NCI-H510A (cell line): ENCODE measurements around the gene ADCY2.

Experiments used
- DNase-seq: peaks from one replicate; lab custom pipeline; 2025; lab: John Stamatoyannopoulos, UW

Gene ADCY2

GRCh38 chr5:7592910-7593309 is 197.0 kb downstream of the ADCY2 start:
- no peak for DNase-seq

GRCh38 chr5:7597059-7597642 is 201.2 kb downstream of the ADCY2 start:
- DNase-seq: no peak

GRCh38 chr5:7606840-7607465 is 211.0 kb downstream of the ADCY2 start:
- no peak for DNase-seq

GRCh38 chr5:7608772-7609171 is 212.8 kb downstream of the ADCY2 start:
- no peak for DNase-seq

GRCh38 chr5:7609726-7610125 is 213.8 kb downstream of the ADCY2 start:
- DNase-seq: no peak

GRCh38 chr5:7610531-7611177 is 214.7 kb downstream of the ADCY2 start:
- DNase-seq: no peak

GRCh38 chr5:7611518-7611917 is 215.6 kb downstream of the ADCY2 start:
- DNase-seq: no peak

- DNase-seq: no peak
Observed at GRCh38 chr5:7615566-7616061, 219.7 kb downstream of the ADCY2 start.

GRCh38 chr5:7616897-7617296 is 221.0 kb downstream of the ADCY2 start:
- DNase-seq: no peak

- DNase-seq: no peak
Observed at GRCh38 chr5:7622498-7622897, 226.6 kb downstream of the ADCY2 start.

GRCh38 chr5:7625740-7626139 is 229.8 kb downstream of the ADCY2 start:
- DNase-seq: no peak

- no peak for DNase-seq
Observed at GRCh38 chr5:7628248-7628647, 232.3 kb downstream of the ADCY2 start.

- DNase-seq: no peak
Observed at GRCh38 chr5:7628820-7629219, 232.9 kb downstream of the ADCY2 start.

- peak; percentile 61 for DNase-seq
Observed at GRCh38 chr5:7629561-7629960, 233.6 kb downstream of the ADCY2 start.

- DNase-seq: no peak
Observed at GRCh38 chr5:7634837-7635236, 238.9 kb downstream of the ADCY2 start.

GRCh38 chr5:7638456-7638855 is 242.5 kb downstream of the ADCY2 start:
- DNase-seq: no peak

GRCh38 chr5:7642029-7642428 is 246.1 kb downstream of the ADCY2 start:
- DNase-seq: no peak

- no peak for DNase-seq
Observed at GRCh38 chr5:7644723-7645122, 248.8 kb downstream of the ADCY2 start.

GRCh38 chr5:7650755-7651154 is 254.8 kb downstream of the ADCY2 start:
- no peak for DNase-seq

GRCh38 chr5:7653046-7653445 is 257.1 kb downstream of the ADCY2 start:
- DNase-seq: no peak

GRCh38 chr5:7657153-7657552 is 261.2 kb downstream of the ADCY2 start:
- no peak for DNase-seq

- no peak for DNase-seq
Observed at GRCh38 chr5:7659420-7659819, 263.5 kb downstream of the ADCY2 start.

- DNase-seq: no peak
Observed at GRCh38 chr5:7662289-7662688, 266.4 kb downstream of the ADCY2 start.
